ENCODE data around the gene MAP4. TPM values are rescaled to one million over a fixed set of nuclear protein-coding genes. Genes with fewer than 3 reads are reported as not detected.
A peak's percentile ranks its signal among the peaks of the same experiment; 100 is the strongest.

Gene MAP4
- total and polyA plus RNA-seq, 11 donors, result 206 to 1,422 (median 771) TPM

DNA sequence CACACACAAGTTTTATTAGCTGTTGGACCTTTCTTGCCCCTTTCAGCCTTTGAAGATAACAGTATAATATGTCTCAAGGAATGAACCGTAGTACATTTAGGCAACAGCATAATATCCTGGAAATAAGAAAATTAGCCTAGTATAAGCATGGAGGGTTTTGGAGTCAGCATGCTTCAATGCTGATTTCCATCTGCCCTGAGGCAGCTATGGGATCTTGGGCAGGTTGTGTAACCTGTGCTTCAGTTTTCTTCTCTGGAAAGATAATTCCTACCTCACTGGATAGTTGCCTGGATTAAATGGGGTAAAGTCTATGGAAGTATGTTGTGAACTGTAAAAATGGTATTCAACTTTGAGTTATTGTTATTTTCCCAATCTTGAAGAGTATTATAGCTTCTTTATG is 211.6 kb downstream of the MAP4 start:
- intact Hi-C loops (cut with DNase I), result loop anchor here in 2 of 10 donors (5.0 kb wide), 2 partner anchors 282 to 292 kb away; partner anchors contain the start of gene ELP6 (in 1 of the 2)
- H3K27ac ChIP-seq, result no peak overlapping the region

DNA sequence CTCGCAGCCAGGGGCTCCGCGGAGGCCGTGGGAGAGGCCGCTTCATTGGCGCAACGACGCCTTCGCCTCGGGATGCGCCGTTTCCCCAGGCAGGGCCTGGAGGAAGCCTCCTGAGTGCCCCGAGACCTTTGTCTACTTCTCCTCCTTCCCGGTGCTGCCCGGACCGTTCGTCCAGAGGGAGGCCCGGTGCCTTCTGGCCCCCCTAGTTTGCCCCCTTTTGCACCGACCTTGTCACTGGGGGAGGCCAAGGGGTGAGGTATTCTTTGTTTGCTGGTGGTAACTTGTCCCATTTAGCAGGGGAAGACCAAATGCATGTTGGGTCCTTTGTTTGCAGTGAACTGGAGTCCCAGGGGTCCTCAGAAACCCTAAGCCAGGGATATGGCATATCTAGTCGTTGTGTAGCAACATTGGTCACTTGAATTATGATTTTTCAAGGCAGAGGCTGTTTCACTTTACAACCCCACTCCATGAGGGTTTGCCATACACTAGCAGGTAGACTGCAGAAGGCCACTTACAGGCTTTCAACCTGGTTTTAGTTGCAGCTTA is 212.7 kb downstream of the MAP4 start:
- H3K27me3 ChIP-seq, result no peaks in the 10 kb centered on the region
- TF ChIP-seq POLR2A (IDR thresholded peaks at IDR 0.05), result no peak
- TF ChIP-seq, protein P1, sequence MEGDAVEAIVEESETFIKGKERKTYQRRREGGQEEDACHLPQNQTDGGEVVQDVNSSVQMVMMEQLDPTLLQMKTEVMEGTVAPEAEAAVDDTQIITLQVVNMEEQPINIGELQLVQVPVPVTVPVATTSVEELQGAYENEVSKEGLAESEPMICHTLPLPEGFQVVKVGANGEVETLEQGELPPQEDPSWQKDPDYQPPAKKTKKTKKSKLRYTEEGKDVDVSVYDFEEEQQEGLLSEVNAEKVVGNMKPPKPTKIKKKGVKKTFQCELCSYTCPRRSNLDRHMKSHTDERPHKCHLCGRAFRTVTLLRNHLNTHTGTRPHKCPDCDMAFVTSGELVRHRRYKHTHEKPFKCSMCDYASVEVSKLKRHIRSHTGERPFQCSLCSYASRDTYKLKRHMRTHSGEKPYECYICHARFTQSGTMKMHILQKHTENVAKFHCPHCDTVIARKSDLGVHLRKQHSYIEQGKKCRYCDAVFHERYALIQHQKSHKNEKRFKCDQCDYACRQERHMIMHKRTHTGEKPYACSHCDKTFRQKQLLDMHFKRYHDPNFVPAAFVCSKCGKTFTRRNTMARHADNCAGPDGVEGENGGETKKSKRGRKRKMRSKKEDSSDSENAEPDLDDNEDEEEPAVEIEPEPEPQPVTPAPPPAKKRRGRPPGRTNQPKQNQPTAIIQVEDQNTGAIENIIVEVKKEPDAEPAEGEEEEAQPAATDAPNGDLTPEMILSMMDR (IDR thresholded peaks at IDR 0.05), result no peak
- DNase-seq, result no peak
- no peaks in the 10 kb centered on the region for H3K9me3 ChIP-seq
- H3K4me1 ChIP-seq, result peaks cover 0 to 26% (median 16%) of the 10 kb centered on the region in 12 donors
- H3K4me3 ChIP-seq, result peak overlapping the region; percentile 69 to 99 (median 90)
- H3K27ac ChIP-seq, result peak overlapping the region; percentile 94 to 99 (median 98)
- peaks cover 0 to 35% (median 31%) of the 10 kb centered on the region in 9 donors for H3K36me3 ChIP-seq
- ATAC-seq, result no peak
- intact Hi-C loops (cut with DNase I), result loop anchor here in 2 of 10 donors (5.0 kb wide), 2 partner anchors 281 to 291 kb away; partner anchors contain the start of gene ELP6 (in 1 of the 2)
- 0 to 1% (median 0%) methylated on average over 10 to 20 of the region's 20 CpGs for WGBS, 4 donors

More for the DNA sequence above, 211.6 kb downstream of the MAP4 start:
- no peaks in the 10 kb centered on the region for H3K27me3 ChIP-seq
- 95 to 100% (median 98%) methylated on average over 1 of the region's 1 CpG for WGBS, 4 donors
- no peaks in the 10 kb centered on the region for H3K9me3 ChIP-seq
- H3K36me3 ChIP-seq, result peaks cover 0 to 45% (median 41%) of the 10 kb centered on the region in 9 donors
- peaks cover 0 to 26% (median 16%) of the 10 kb centered on the region in 12 donors for H3K4me1 ChIP-seq
- TF ChIP-seq POLR2A (IDR thresholded peaks at IDR 0.05), result no peak
- TF ChIP-seq, protein P1 (IDR thresholded peaks at IDR 0.05), result no peak
- DNase-seq (no peak), ATAC-seq (no peak)
- no peak overlapping the region for H3K4me3 ChIP-seq

DNA sequence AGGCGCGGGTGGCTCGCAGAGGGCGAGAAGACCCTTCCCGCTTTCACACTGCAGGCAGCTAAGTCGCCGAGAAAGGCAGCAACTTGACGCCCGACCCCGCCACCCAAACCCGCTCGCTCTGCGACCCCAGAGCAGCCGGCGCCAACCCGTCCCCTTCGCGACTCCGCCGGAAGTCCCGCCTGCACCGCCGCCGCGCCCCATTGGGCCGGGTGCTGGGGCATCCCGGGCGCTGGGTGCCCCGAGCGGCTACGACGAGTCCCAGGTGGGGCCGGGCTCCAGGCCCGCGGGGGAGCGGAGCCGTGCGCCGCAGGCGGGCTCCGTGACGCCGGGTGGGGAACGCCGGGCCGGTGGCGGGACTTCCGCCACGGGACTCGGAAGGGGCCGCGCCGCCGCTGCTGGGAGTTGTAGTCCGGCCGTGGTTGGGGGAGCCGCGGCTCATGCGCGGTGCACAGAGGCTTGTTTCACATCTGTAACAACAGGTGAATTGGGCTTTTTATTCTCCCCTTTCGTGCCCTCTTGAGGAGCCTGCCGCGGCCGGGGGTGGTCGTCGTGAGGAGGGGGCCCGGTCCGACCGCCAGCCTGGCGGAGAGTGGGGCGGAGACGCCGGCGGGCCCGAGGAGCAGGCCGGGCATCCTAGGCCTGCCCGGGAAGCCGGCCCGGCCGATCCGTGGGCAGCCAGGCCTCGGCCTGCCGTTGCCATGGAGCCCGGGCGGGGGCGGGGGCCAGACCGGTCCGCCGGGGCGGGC is 213.3 kb downstream of the MAP4 start, which contains the start of gene DHX30:
DHX30 (plus strand) TSS at position 405 of the 746 bp plus-strand sequence. CDS start 7,546 bp downstream, outside the sequence.
- H3K9me3 ChIP-seq, result no peaks in the 10 kb centered on the region
- H3K27ac ChIP-seq, result peak within 1 kb of the TSS; percentile 94 to 99 (median 98)
- ATAC-seq (peak; percentile 79 to 96 (median 91)), DNase-seq (peak; percentile 91 to 95 (median 92))
- peaks cover 0 to 28% (median 24%) of the 10 kb centered on the region in 9 donors for H3K36me3 ChIP-seq
- H3K4me1 ChIP-seq, result peaks cover 0 to 26% (median 16%) of the 10 kb centered on the region in 12 donors
- peak within 1 kb of the TSS; percentile 69 to 99 (median 90) for H3K4me3 ChIP-seq
- TF ChIP-seq POLR2A (IDR thresholded peaks at IDR 0.05), result peak in 1 of 2 donors; percentile 90
- TF ChIP-seq, protein P1 (IDR thresholded peaks at IDR 0.05), result no peak
- H3K27me3 ChIP-seq, result no peaks in the 10 kb centered on the region
- intact Hi-C loops (cut with DNase I), result loop anchor here in 2 of 10 donors (5.0 kb wide), 2 partner anchors 281 to 291 kb away; partner anchors contain the start of gene ELP6 (in 1 of the 2)
- 0 to 1% (median 1%) methylated on average over 8 to 90 of the region's 90 CpGs for WGBS, 4 donors

MicroRNAs encoded within 50 kb of the gene (microRNA counts, 767-probe panel; counts per million panel counts)
- 2,022 to 2,284 counts per million in 2 donors for microRNA hsa-miR-1226-3p

Small RNA genes within 50 kb of the gene (microRNA-seq; reads per million reads assigned to microRNA genes)
- 63.7 to 500 (median 100) reads per million in 4 donors for gene MIR1226

Other genes with a start within 250 kb of the MAP4 start
- 10 to 100 TPM; 17.6 to 31.4 (median 25.5) TPM for gene SMARCC1, start 234.5 kb downstream of the MAP4 start, total RNA-seq
- 10 to 100 TPM in 1 of 2 donors, 1 to 10 TPM in 1; 5.8 to 17.2 TPM for gene SMARCC1, start 234.5 kb downstream of the MAP4 start, polyA plus RNA-seq
- gene DHX30, start 213.3 kb downstream of the MAP4 start, total RNA-seq, result 10 to 100 TPM; 41.2 to 74.4 (median 49.4) TPM
- 10 to 100 TPM; 30.7 to 56.3 TPM for gene DHX30, start 213.3 kb downstream of the MAP4 start, polyA plus RNA-seq
- gene CDC25A, start 172.0 kb upstream of the MAP4 start, total RNA-seq, result 1 to 10 TPM in 5 of 9 donors, under 1 TPM in 4; 0.49 to 3.6 (median 1.1) TPM
- under 1 TPM; 0.42 to 0.57 TPM for gene CDC25A, start 172.0 kb upstream of the MAP4 start, polyA plus RNA-seq
- gene CAMP, start 207.1 kb upstream of the MAP4 start, total RNA-seq, result 1 to 10 TPM in 1 of 9 donors, under 1 TPM in 1, not detected in 7; 0.48 to 3.0 TPM
- gene CAMP, start 207.1 kb upstream of the MAP4 start, polyA plus RNA-seq, result 1 to 10 TPM in 1 of 2 donors, under 1 TPM in 1; 0.76 to 1.2 TPM
- 1 to 10 TPM; 2.7 to 7.5 (median 4.8) TPM for gene ZNF589, start 224.7 kb upstream of the MAP4 start, total RNA-seq
- gene ZNF589, start 224.7 kb upstream of the MAP4 start, polyA plus RNA-seq, result 1 to 10 TPM; 3.0 to 3.9 TPM

Measured in heart left ventricle (tissue), 16 donors.